ENCODE data around the gene MOB3B. TPM values are rescaled to one million over a fixed set of nuclear protein-coding genes. Genes with fewer than 3 reads are reported as not detected.

The MOB3B gene
- total RNA-seq, 1 donor from 2014 or later, result 21.8 TPM

- peaks cover 10% of the 10 kb centered on the region for H3K36me3 Mint-ChIP-seq (ENCODE audit: low read depth)
Measured at GRCh38 chr9:27359763-27360162, 169.9 kb downstream of the MOB3B start.

GRCh38 chr9:27358007-27358406, 171.6 kb downstream of the MOB3B start:
- DNase-seq (ENCODE audit: low read depth, low spot score), result no peak
- peaks cover 22% of the 10 kb centered on the region for H3K4me1 Mint-ChIP-seq
- peaks cover 11% of the 10 kb centered on the region for H3K36me3 Mint-ChIP-seq (ENCODE audit: low read depth)
- H3K9me3 Mint-ChIP-seq, result no peaks in the 10 kb centered on the region
- TF ChIP-seq CTCF (conservative IDR thresholded peaks at IDR 0.05), result no peak
- H3K27me3 Mint-ChIP-seq (ENCODE audit: low read depth), result no peaks in the 10 kb centered on the region
- no peak overlapping the region for H3K27ac Mint-ChIP-seq (ENCODE audit: unreplicated experiment)
- no peak overlapping the region for H3K4me3 Mint-ChIP-seq

More at GRCh38 chr9:27359763-27360162, 169.9 kb downstream of the MOB3B start:
- no peak for DNase-seq (ENCODE audit: low read depth, low spot score)
- Mint-ChIP-seq H3K4me3 (no peak overlapping the region), H3K27me3 (ENCODE audit: low read depth) (no peaks in the 10 kb centered on the region), H3K9me3 (no peaks in the 10 kb centered on the region), H3K27ac (ENCODE audit: unreplicated experiment) (no peak overlapping the region), H3K4me1 (peaks cover 7% of the 10 kb centered on the region)
- no peak for TF ChIP-seq CTCF (conservative IDR thresholded peaks at IDR 0.05)

- Mint-ChIP-seq H3K4me3 (no peak overlapping the region), H3K27me3 (ENCODE audit: low read depth) (no peaks in the 10 kb centered on the region), H3K36me3 (ENCODE audit: low read depth) (peaks cover 21% of the 10 kb centered on the region), H3K27ac (ENCODE audit: unreplicated experiment) (peak overlapping the region; percentile 29), H3K4me1 (peaks cover 33% of the 10 kb centered on the region), H3K9me3 (no peaks in the 10 kb centered on the region)
- no peak for TF ChIP-seq CTCF (conservative IDR thresholded peaks at IDR 0.05)
- no peak for DNase-seq (ENCODE audit: low read depth, low spot score)
Measured at GRCh38 chr9:27356446-27356845, 173.2 kb downstream of the MOB3B start.

- Mint-ChIP-seq H3K27me3 (ENCODE audit: low read depth) (no peaks in the 10 kb centered on the region), H3K4me1 (peaks cover 40% of the 10 kb centered on the region), H3K27ac (ENCODE audit: unreplicated experiment) (no peak overlapping the region), H3K36me3 (ENCODE audit: low read depth) (peaks cover 21% of the 10 kb centered on the region), H3K9me3 (no peaks in the 10 kb centered on the region), H3K4me3 (no peak overlapping the region)
- no peak for TF ChIP-seq CTCF (conservative IDR thresholded peaks at IDR 0.05)
- DNase-seq (ENCODE audit: low read depth, low spot score), result no peak
Measured at GRCh38 chr9:27355166-27355565, 174.4 kb downstream of the MOB3B start.

GRCh38 chr9:27353474-27354229, 176.0 kb downstream of the MOB3B start:
- TF ChIP-seq CTCF (conservative IDR thresholded peaks at IDR 0.05), result no peak
- no peaks in the 10 kb centered on the region for H3K27me3 Mint-ChIP-seq (ENCODE audit: low read depth)
- H3K4me3 Mint-ChIP-seq, result no peak overlapping the region
- peaks cover 16% of the 10 kb centered on the region for H3K36me3 Mint-ChIP-seq (ENCODE audit: low read depth)
- H3K27ac Mint-ChIP-seq (ENCODE audit: unreplicated experiment), result peak overlapping the region; percentile 81
- H3K4me1 Mint-ChIP-seq, result peaks cover 55% of the 10 kb centered on the region
- H3K9me3 Mint-ChIP-seq, result no peaks in the 10 kb centered on the region
- DNase-seq (ENCODE audit: low read depth, low spot score), result no peak
